Retinal pigment epithelial cell (primary cell): Measurements from ENCODE around the gene TACC3.

ENCODE experiments used
- DNase-seq: peaks from one replicate; pipeline ENCODE4 v3.0.0-alpha.2; 2010; ENCODE audit warnings: low read depth
- H3K4me3 ChIP-seq: 2 replicates; pipeline ENCODE4 v1.5.1; 2011; ENCODE audit warnings: mild to moderate bottlenecking, low read length, control low read depth, moderate library complexity
- CTCF ChIP-seq: conservative IDR thresholded peaks from 2 replicates; pipeline ENCODE4 v1.5.1; 2011; ENCODE audit warnings: low read depth, low read length, control low read depth, inconsistent platforms

TACC3 gene

GRCh38 chr4:1777822-1778641 is 56.7 kb downstream of the TACC3 start:
- peak; percentile 37 for TF ChIP-seq CTCF
- DNase-seq: no peak
- H3K4me3 ChIP-seq: no peak overlapping the region

- H3K4me3 ChIP-seq: no peak overlapping the region
- TF ChIP-seq CTCF: no peak
- no peak for DNase-seq
Observed at GRCh38 chr4:1778642-1779392, 57.5 kb downstream of the TACC3 start.

- H3K4me3 ChIP-seq: no peak overlapping the region
- no peak for TF ChIP-seq CTCF
- no peak for DNase-seq
Observed at GRCh38 chr4:1779588-1780382, 58.5 kb downstream of the TACC3 start.

- no peak for TF ChIP-seq CTCF
- DNase-seq: no peak
- H3K4me3 ChIP-seq: no peak overlapping the region
Observed at GRCh38 chr4:1780435-1780834, 59.1 kb downstream of the TACC3 start.

GRCh38 chr4:1783015-1783414 is 61.7 kb downstream of the TACC3 start:
- TF ChIP-seq CTCF: no peak

GRCh38 chr4:1783970-1784369 is 62.6 kb downstream of the TACC3 start:
- H3K4me3 ChIP-seq: no peak overlapping the region
- no peak for TF ChIP-seq CTCF
- DNase-seq: no peak

More at GRCh38 chr4:1783015-1783414, 61.7 kb downstream of the TACC3 start:
- no peak overlapping the region for H3K4me3 ChIP-seq
- no peak for DNase-seq
